ENCODE measurements around the gene ZNF22. TPM values are rescaled to one million over a fixed set of nuclear protein-coding genes. Genes with fewer than 3 reads are reported as not detected.
A peak's percentile ranks its signal among the peaks of the same experiment; 100 is the strongest.

Gene ZNF22
- total RNA-seq, 1 donor from 2014 or later = 12.6 TPM

GRCh38 chr10:44984671-44985101 lies 16.0 kb upstream of the ZNF22 start:
- intact Hi-C loops (cut with micrococcal nuclease) = no loop called here
- DNase-seq (peak; percentile 57), ATAC-seq (peak; percentile 3)

- DNase-seq (no peak), ATAC-seq (peak; percentile 7)
- intact Hi-C loops (cut with micrococcal nuclease) = no loop called here
These were observed 15.5 kb upstream of the ZNF22 start for GRCh38 chr10:44985175-44985681.

GRCh38 chr10:44986179-44986578 lies 14.5 kb upstream of the ZNF22 start:
- DNase-seq (no peak), ATAC-seq (no peak)
- intact Hi-C loops (cut with micrococcal nuclease) = no loop called here

- DNase-seq (no peak), ATAC-seq (peak; percentile 8)
- intact Hi-C loops (cut with micrococcal nuclease) = no loop called here
These were observed 14.1 kb upstream of the ZNF22 start for GRCh38 chr10:44986670-44987069.

GRCh38 chr10:44988957-44989585 lies 11.7 kb upstream of the ZNF22 start:
- no peak for DNase-seq
- intact Hi-C loops (cut with micrococcal nuclease) = no loop called here
- ATAC-seq = no peak

- no peak for ATAC-seq
- peak; percentile 56 for DNase-seq
- intact Hi-C loops (cut with micrococcal nuclease) = no loop called here
These were observed 11.0 kb upstream of the ZNF22 start for GRCh38 chr10:44989597-44990301.

GRCh38 chr10:44990302-44990655 lies 10.4 kb upstream of the ZNF22 start:
- intact Hi-C loops (cut with micrococcal nuclease) = no loop called here
- ATAC-seq (peak; percentile 36), DNase-seq (peak; percentile 61)

- no peak for DNase-seq
- no peak for ATAC-seq
- intact Hi-C loops (cut with micrococcal nuclease) = no loop called here
These were observed 9.8 kb upstream of the ZNF22 start for GRCh38 chr10:44990965-44991364.

GRCh38 chr10:44991571-44991970 lies 9.2 kb upstream of the ZNF22 start:
- DNase-seq = peak; percentile 60
- ATAC-seq = no peak

GRCh38 chr10:44992070-44992731 lies 8.5 kb upstream of the ZNF22 start:
- DNase-seq (peak; percentile 82), ATAC-seq (peak; percentile 35)
- intact Hi-C loops (cut with micrococcal nuclease) = no loop called here

More at GRCh38 chr10:44991571-44991970, 9.2 kb upstream of the ZNF22 start:
- intact Hi-C loops (cut with micrococcal nuclease) = no loop called here

- ATAC-seq = no peak
- no peak for DNase-seq
- intact Hi-C loops (cut with micrococcal nuclease) = no loop called here
These were observed 7.9 kb upstream of the ZNF22 start for GRCh38 chr10:44992732-44993225.

- intact Hi-C loops (cut with micrococcal nuclease) = no loop called here
- DNase-seq (peak; percentile 29), ATAC-seq (no peak)
These were observed 7.3 kb upstream of the ZNF22 start for GRCh38 chr10:44993226-44993921.

GRCh38 chr10:44993922-44994751 lies 6.6 kb upstream of the ZNF22 start:
- no peak for DNase-seq
- ATAC-seq = no peak
- intact Hi-C loops (cut with micrococcal nuclease) = no loop called here

GRCh38 chr10:44994752-44995530 lies 5.8 kb upstream of the ZNF22 start:
- ATAC-seq = no peak
- DNase-seq = peak; percentile 54
- intact Hi-C loops (cut with micrococcal nuclease) = no loop called here

GRCh38 chr10:44995581-44995913 lies 5.2 kb upstream of the ZNF22 start:
- no peak for ATAC-seq
- no peak for DNase-seq
- intact Hi-C loops (cut with micrococcal nuclease) = no loop called here

GRCh38 chr10:44995914-44996669 lies 4.6 kb upstream of the ZNF22 start:
- intact Hi-C loops (cut with micrococcal nuclease) = no loop called here

GRCh38 chr10:44997105-44997748 lies 3.5 kb upstream of the ZNF22 start:
- DNase-seq (no peak), ATAC-seq (no peak)
- intact Hi-C loops (cut with micrococcal nuclease) = no loop called here

More at GRCh38 chr10:44995914-44996669, 4.6 kb upstream of the ZNF22 start:
- DNase-seq (peak; percentile 72), ATAC-seq (peak; percentile 68)
